ENCODE results near the gene SPON1.

SPON1 gene

GRCh38 chr11:14184028-14184940 lies 221.8 kb downstream of the SPON1 start:
- ATAC-seq (replicated peaks; ENCODE audit: extremely low read depth, poor library complexity, severe bottlenecking) (no peak), DNase-seq (ENCODE audit: low spot score in 2 of 2) (no peak)
- Mint-ChIP-seq H3K36me3 (ENCODE audit: insufficient read depth) (no peaks in the 10 kb centered on the region), H3K4me1 (no peaks in the 10 kb centered on the region), H3K9me3 (no peaks in the 10 kb centered on the region), H3K4me3 (no peak overlapping the region), H3K27ac (ENCODE audit: low read depth) (no peak overlapping the region), H3K27me3 (peaks cover 32% of the 10 kb centered on the region)

GRCh38 chr11:14185461-14185860 lies 222.9 kb downstream of the SPON1 start:
- Mint-ChIP-seq H3K4me3 (no peak overlapping the region), H3K9me3 (no peaks in the 10 kb centered on the region), H3K27ac (ENCODE audit: low read depth) (peak overlapping the region; percentile 30), H3K27me3 (peaks cover 28% of the 10 kb centered on the region), H3K4me1 (no peaks in the 10 kb centered on the region), H3K36me3 (ENCODE audit: insufficient read depth) (no peaks in the 10 kb centered on the region)
- ATAC-seq (replicated peaks; ENCODE audit: extremely low read depth, poor library complexity, severe bottlenecking) (no peak), DNase-seq (ENCODE audit: low spot score in 2 of 2) (no peak)

DNA sequence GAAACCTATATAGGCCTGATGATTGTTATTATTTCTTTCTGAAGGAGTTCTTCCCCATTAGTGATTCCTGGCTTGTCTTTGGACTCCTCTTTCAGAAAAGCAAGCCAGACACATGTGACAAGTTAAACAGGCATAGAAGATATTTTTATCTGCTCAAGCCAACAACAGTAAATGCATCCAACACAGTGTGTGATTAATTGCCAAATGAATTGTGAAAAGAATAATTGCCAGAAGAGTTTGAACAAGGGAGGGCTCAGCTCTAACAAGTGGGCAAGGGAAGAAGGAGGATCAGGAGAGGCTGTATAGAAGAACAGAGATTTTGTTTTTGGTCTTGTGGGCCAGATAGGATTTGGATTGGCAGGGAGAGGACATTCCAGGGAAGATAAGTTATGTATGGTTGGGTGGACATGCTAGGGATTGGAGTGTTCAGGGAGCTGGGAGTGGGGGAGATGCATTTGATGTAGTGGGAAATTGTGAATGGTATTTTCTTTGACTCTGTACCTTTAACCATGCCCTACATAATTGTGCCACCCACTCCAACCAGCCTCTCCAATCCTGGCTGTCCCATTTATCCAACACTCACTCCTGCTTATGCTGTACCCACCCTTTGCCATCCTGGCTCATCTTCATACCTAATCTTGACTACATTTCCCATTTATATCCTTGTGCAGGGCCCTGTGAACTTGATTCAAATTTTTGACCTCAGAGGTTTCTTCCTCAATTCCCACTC lies 223.7 kb downstream of the SPON1 start:
- peaks cover 32% of the 10 kb centered on the region for H3K27me3 Mint-ChIP-seq
- no peaks in the 10 kb centered on the region for H3K9me3 Mint-ChIP-seq
- H3K36me3 Mint-ChIP-seq (ENCODE audit: insufficient read depth) = no peaks in the 10 kb centered on the region
- ATAC-seq (replicated peaks; ENCODE audit: extremely low read depth, poor library complexity, severe bottlenecking) (no peak), DNase-seq (ENCODE audit: low spot score in 2 of 2) (no peak)
- no peak overlapping the region for H3K4me3 Mint-ChIP-seq
- no peaks in the 10 kb centered on the region for H3K4me1 Mint-ChIP-seq
- H3K27ac Mint-ChIP-seq (ENCODE audit: low read depth) = no peak overlapping the region

DNA sequence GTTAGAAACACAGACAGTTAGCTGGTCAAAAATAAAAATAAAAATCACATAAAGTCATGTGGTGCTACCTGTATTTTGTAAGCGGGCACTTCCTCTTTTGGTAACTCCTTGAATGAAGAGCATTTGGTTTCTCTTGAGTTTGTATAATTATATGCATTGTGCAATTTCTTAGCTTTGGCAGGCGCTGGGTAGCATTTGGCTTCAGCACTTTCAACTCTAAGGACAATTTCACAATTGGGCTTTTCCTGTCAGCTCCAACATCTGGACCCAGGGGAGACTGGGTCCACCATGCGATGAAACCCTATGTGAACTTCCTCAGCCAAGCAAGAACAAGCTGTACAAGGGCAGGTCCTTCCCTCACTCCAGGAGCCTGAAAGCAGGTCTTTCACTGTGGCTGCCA lies 227.4 kb downstream of the SPON1 start:
- peaks cover 36% of the 10 kb centered on the region for H3K27me3 Mint-ChIP-seq
- H3K4me1 Mint-ChIP-seq = no peaks in the 10 kb centered on the region
- no peak overlapping the region for H3K4me3 Mint-ChIP-seq
- no peak overlapping the region for H3K27ac Mint-ChIP-seq (ENCODE audit: low read depth)
- no peaks in the 10 kb centered on the region for H3K9me3 Mint-ChIP-seq
- H3K36me3 Mint-ChIP-seq (ENCODE audit: insufficient read depth) = peaks cover 1% of the 10 kb centered on the region
- DNase-seq (ENCODE audit: low spot score in 2 of 2) (no peak), ATAC-seq (replicated peaks; ENCODE audit: extremely low read depth, poor library complexity, severe bottlenecking) (no peak)

GRCh38 chr11:14190992-14191778 lies 228.7 kb downstream of the SPON1 start:
- Mint-ChIP-seq H3K9me3 (no peaks in the 10 kb centered on the region), H3K4me3 (no peak overlapping the region), H3K27ac (ENCODE audit: low read depth) (no peak overlapping the region), H3K27me3 (peaks cover 24% of the 10 kb centered on the region), H3K36me3 (ENCODE audit: insufficient read depth) (peaks cover 1% of the 10 kb centered on the region), H3K4me1 (no peaks in the 10 kb centered on the region)
- ATAC-seq (replicated peaks; ENCODE audit: extremely low read depth, poor library complexity, severe bottlenecking) (no peak), DNase-seq (ENCODE audit: low spot score in 2 of 2) (no peak)

GRCh38 chr11:14193644-14194043 lies 231.1 kb downstream of the SPON1 start:
- no peaks in the 10 kb centered on the region for H3K9me3 Mint-ChIP-seq
- no peaks in the 10 kb centered on the region for H3K4me1 Mint-ChIP-seq
- DNase-seq (ENCODE audit: low spot score in 2 of 2) (no peak), ATAC-seq (replicated peaks; ENCODE audit: extremely low read depth, poor library complexity, severe bottlenecking) (no peak)
- H3K36me3 Mint-ChIP-seq (ENCODE audit: insufficient read depth) = peaks cover 1% of the 10 kb centered on the region
- no peak overlapping the region for H3K27ac Mint-ChIP-seq (ENCODE audit: low read depth)
- peaks cover 24% of the 10 kb centered on the region for H3K27me3 Mint-ChIP-seq
- no peak overlapping the region for H3K4me3 Mint-ChIP-seq

DNA sequence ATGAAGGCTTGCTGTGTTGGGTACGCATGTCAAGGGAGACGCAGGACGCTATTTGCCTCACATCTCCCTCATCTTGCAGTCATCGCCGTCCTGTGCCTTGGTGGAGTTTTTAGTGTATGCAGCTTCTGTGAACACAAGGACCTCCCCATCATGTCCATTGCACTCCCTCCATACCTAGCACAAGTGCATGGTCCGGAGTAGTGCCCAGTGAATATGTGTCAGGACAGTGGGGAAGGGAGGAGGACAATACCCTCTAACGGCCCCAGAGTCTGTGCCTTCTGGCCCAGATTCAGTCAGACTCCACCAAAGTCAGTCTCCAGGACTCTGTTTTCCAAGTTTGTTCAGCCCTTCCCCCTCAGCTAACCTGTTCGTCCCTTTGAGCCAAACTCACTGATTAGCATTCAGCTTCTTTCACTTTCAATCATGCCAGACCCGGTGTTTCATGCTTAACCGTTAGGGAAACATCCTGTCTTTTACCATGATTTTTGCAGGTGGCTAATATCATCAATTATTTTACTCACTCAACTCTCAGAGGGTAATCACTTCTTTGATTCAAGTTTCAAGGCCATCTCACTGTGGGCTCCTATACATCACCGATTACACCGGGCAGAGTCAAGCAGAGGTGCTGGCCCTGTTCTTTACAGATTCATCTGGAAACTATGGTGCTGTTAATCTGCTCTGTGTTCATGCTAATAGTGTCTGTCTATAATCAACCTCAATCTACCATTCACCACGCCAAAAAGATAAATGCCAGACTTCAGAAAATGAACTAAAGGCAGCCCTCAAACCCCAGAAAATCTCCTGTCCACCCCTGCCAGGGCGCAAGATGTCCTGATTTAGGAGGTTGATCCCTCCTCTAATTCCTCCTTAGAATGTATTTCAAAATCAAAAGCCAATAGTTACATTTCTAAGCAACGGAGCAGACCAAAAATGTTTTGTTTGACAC lies 240.0 kb downstream of the SPON1 start:
- peak overlapping the region; percentile 6 for H3K4me3 Mint-ChIP-seq
- DNase-seq (ENCODE audit: low spot score in 2 of 2) (no peak), ATAC-seq (replicated peaks; ENCODE audit: extremely low read depth, poor library complexity, severe bottlenecking) (no peak)
- peaks cover 9% of the 10 kb centered on the region for H3K27me3 Mint-ChIP-seq
- no peaks in the 10 kb centered on the region for H3K9me3 Mint-ChIP-seq
- H3K27ac Mint-ChIP-seq (ENCODE audit: low read depth) = no peak overlapping the region
- H3K4me1 Mint-ChIP-seq = peaks cover 7% of the 10 kb centered on the region
- peaks cover 1% of the 10 kb centered on the region for H3K36me3 Mint-ChIP-seq (ENCODE audit: insufficient read depth)

GRCh38 chr11:14203321-14203720 lies 240.8 kb downstream of the SPON1 start:
- no peaks in the 10 kb centered on the region for H3K9me3 Mint-ChIP-seq
- H3K4me3 Mint-ChIP-seq = no peak overlapping the region
- ATAC-seq (replicated peaks; ENCODE audit: extremely low read depth, poor library complexity, severe bottlenecking) = no peak
- H3K27me3 Mint-ChIP-seq = peaks cover 9% of the 10 kb centered on the region
- H3K4me1 Mint-ChIP-seq = peaks cover 7% of the 10 kb centered on the region
- no peak overlapping the region for H3K27ac Mint-ChIP-seq (ENCODE audit: low read depth)
- H3K36me3 Mint-ChIP-seq (ENCODE audit: insufficient read depth) = peaks cover 1% of the 10 kb centered on the region
- DNase-seq (ENCODE audit: low spot score in 2 of 2) = no peak

DNA sequence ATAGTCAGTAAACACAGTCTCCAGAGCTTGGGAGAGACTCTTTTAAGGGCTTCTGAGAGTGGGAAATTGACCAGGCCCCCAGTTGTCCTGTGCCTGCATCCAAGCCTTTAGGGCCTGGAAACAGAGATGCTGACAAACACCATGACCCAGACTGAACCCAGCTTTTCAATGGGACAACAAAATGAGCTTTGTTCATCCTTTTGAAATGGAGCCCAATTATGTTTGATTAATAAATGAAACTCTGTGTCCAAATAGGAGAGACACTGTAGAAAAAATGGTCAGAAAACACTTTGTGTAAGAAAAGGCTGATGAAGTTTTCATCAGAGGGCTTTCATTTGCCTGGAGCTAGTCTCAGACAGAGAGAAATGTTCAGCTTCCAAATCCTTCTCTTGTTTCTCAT lies 250.5 kb downstream of the SPON1 start:
- no peak for DNase-seq (ENCODE audit: low spot score in 2 of 2)
- Mint-ChIP-seq H3K27ac (ENCODE audit: low read depth) (no peak overlapping the region), H3K4me3 (no peak overlapping the region), H3K9me3 (no peaks in the 10 kb centered on the region), H3K4me1 (no peaks in the 10 kb centered on the region), H3K27me3 (peaks cover 42% of the 10 kb centered on the region), H3K36me3 (ENCODE audit: insufficient read depth) (no peaks in the 10 kb centered on the region)
- no peak for ATAC-seq (replicated peaks; ENCODE audit: extremely low read depth, poor library complexity, severe bottlenecking)

DNA sequence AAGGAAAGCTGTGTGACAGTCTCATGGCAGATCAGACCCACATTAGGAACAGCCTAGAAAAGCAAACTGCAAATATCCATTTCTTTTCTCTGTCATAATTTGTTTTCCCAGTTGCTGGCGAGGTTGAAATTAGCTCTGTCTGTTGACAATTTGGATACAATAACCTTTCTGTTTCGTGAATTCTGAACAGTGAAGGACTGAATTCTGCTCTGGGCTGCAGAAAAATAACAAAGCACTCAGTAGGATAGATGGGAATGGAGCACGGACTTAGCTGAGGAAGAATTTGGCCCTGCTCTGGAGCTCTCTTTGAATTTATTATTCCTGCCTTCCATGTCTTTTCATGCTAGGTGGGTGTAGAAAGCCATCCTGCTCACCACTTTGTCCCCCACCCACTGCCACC lies 256.2 kb downstream of the SPON1 start:
- DNase-seq (ENCODE audit: low spot score in 2 of 2) (no peak), ATAC-seq (replicated peaks; ENCODE audit: extremely low read depth, poor library complexity, severe bottlenecking) (no peak)
- Mint-ChIP-seq H3K4me1 (no peaks in the 10 kb centered on the region), H3K27ac (ENCODE audit: low read depth) (no peak overlapping the region), H3K9me3 (no peaks in the 10 kb centered on the region), H3K27me3 (peaks cover 63% of the 10 kb centered on the region), H3K36me3 (ENCODE audit: insufficient read depth) (no peaks in the 10 kb centered on the region), H3K4me3 (no peak overlapping the region)

DNA sequence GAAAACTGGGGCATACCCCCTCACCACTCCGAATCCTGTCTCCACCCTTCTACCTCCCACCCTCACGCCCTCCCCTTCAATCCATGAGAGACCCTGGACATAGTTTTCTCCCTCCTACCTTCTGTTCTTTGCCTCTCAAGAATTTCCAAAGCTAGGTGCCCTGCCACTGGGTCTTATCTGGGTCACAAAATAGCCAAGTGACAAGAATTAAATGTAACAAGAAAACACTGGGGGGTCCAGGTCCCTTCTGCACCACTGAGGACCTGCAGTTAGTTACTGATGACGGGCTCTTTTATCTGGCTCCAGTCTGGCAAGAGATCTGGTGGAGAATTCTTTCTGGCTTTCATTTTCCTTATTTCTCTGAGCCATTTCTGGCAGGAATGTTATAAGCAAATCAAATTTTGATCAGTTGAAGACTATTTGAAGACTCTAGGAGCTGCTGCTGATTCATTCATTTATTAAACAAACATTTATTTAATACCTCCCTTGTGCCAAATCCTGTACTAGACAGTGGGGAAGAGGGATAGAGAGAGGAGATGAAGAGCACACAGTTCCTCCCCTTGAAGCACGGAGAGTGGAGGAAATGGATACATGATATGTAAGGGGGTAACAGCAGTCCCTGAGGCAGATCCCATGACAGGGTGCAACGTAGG lies 261.2 kb downstream of the SPON1 start:
- Mint-ChIP-seq H3K4me1 (no peaks in the 10 kb centered on the region), H3K9me3 (no peaks in the 10 kb centered on the region), H3K4me3 (no peak overlapping the region), H3K27ac (ENCODE audit: low read depth) (no peak overlapping the region), H3K27me3 (peaks cover 16% of the 10 kb centered on the region), H3K36me3 (ENCODE audit: insufficient read depth) (peaks cover 3% of the 10 kb centered on the region)
- ATAC-seq (replicated peaks; ENCODE audit: extremely low read depth, poor library complexity, severe bottlenecking) (no peak), DNase-seq (ENCODE audit: low spot score in 2 of 2) (no peak)
